ENCODE measurements around the gene BCL11A. TPM values are rescaled to one million over a fixed set of nuclear protein-coding genes. Genes with fewer than 3 reads are reported as not detected.

Gene BCL11A
- total RNA-seq, 3 donors from 2014 or later: 0.38 to 2.6 (median 0.87) TPM

DNA sequence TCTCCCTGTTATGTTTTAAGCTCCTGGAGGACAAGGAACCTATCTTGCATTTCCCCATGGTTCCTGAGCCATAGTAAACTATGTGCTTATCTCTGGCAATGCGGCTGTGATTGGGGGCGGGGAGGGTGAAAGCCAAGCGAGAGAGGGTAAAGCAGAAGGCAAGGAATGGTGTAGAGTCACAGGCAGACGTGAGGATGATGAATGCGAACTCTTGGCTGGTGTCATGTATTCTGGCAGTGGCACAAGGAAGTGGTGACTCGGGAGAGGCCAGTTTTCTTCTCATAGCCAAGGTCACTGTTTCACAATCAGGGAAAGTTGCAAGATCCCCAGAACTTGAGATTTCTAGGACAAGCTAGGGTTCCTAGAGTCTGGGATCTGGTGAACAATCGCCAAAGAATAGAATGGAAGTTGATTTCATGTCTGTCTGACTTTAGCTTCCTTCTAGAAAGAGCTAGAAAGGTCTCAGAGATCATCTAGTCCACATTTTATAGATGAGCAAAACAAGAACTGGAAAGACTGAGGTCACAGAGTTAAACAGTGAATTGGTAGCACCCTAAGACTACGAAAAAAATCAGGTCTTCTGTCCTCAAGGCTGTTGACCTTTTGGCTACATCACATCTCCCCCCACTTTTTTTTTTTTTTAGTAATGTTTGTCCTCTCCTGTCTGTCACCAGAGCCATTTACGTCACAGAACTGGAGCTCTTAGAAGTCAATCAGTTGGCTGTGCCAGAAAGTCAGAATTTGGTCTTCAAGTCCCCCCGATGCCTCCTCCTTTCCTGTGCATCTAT, 137.0 kb downstream of the BCL11A start:
- Mint-ChIP-seq H3K9me3 (no peaks in the 10 kb centered on the region), H3K4me1 (ENCODE audit: low read depth) (no peaks in the 10 kb centered on the region), H3K36me3 (ENCODE audit: insufficient read depth) (no peaks in the 10 kb centered on the region), H3K27me3 (ENCODE audit: low read depth) (peaks cover 2% of the 10 kb centered on the region), H3K4me3 (no peak overlapping the region)
- no peak for DNase-seq
- ATAC-seq: no peak

DNA sequence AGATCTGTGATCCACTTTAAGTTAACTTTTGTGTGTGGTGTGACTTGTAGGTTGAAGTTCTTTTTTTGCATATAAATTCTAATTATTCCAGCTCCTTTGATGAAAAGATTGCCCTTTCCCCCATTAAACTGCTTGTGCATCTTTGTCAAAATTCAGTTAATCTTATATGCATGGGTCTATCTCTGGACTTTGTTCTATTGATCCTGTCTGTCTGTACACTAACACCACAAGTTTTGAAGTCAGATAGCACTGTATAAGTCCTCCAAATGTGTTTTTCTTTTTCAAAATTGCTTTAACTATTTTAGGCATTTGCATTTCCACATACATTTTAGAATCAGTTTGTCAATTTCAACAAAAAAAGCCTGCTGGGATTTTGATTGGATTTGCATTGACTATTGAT, 137.6 kb downstream of the BCL11A start:
- Mint-ChIP-seq H3K36me3 (ENCODE audit: insufficient read depth) (no peaks in the 10 kb centered on the region), H3K9me3 (no peaks in the 10 kb centered on the region), H3K4me3 (no peak overlapping the region), H3K27me3 (ENCODE audit: low read depth) (peaks cover 2% of the 10 kb centered on the region), H3K4me1 (ENCODE audit: low read depth) (no peaks in the 10 kb centered on the region)
- DNase-seq (no peak), ATAC-seq (no peak)

DNA sequence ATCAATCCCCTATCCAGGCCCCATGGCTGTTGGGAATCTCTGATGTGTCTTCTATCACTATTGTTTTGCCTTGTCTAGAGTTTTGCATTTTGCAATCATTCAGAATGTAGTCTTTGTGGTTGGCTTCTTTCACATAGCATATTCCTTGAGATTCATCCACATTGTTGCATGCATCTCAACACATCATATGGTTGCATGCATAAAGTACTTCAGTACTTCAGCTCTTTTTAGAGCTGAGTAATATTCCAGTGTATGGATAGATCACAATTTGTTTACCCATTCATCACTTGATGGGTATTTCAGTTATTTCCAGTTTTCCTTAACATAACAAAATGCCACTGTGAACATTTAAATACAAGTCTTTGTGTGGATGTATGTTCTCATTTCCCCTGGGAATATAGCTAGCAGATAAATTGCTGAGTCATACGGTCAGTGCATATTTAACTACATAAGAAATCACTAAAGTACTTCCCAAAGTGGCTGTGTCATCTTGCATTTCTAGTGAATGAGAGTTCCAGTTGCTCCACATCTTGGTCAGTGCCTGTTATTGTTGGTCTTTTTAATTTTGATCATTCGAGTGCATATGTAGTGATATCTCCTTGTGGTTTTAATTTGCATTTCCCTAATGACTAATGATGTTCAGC, 138.8 kb downstream of the BCL11A start:
- Mint-ChIP-seq H3K27me3 (ENCODE audit: low read depth) (peaks cover 6% of the 10 kb centered on the region), H3K9me3 (no peaks in the 10 kb centered on the region)

DNA sequence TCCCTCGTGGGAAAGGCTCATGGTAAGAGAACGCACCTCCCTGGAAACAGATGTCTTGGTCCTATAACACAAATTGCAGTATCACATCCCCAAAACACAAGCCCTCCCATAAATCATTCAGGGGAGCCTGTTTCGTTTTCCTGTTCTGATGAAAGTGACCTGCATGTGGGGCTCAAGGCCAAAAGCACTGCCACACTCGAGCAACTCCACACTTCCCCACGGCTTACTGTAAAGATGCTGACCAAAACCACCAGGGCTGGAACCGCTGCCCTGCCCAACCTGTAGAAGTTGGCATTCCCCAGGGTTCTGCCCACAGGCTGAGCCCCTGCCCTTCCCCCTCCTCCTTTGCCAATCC, 139.7 kb downstream of the BCL11A start:
- no peak for DNase-seq
- Mint-ChIP-seq H3K9me3 (no peaks in the 10 kb centered on the region), H3K4me1 (ENCODE audit: low read depth) (no peaks in the 10 kb centered on the region), H3K27me3 (ENCODE audit: low read depth) (peaks cover 4% of the 10 kb centered on the region), H3K4me3 (no peak overlapping the region), H3K36me3 (ENCODE audit: insufficient read depth) (no peaks in the 10 kb centered on the region)
- no peak for ATAC-seq

More for the DNA sequence above, 138.8 kb downstream of the BCL11A start:
- Mint-ChIP-seq H3K4me1 (ENCODE audit: low read depth) (no peaks in the 10 kb centered on the region), H3K36me3 (ENCODE audit: insufficient read depth) (no peaks in the 10 kb centered on the region), H3K4me3 (no peak overlapping the region)
- ATAC-seq: no peak
- DNase-seq: no peak

DNA sequence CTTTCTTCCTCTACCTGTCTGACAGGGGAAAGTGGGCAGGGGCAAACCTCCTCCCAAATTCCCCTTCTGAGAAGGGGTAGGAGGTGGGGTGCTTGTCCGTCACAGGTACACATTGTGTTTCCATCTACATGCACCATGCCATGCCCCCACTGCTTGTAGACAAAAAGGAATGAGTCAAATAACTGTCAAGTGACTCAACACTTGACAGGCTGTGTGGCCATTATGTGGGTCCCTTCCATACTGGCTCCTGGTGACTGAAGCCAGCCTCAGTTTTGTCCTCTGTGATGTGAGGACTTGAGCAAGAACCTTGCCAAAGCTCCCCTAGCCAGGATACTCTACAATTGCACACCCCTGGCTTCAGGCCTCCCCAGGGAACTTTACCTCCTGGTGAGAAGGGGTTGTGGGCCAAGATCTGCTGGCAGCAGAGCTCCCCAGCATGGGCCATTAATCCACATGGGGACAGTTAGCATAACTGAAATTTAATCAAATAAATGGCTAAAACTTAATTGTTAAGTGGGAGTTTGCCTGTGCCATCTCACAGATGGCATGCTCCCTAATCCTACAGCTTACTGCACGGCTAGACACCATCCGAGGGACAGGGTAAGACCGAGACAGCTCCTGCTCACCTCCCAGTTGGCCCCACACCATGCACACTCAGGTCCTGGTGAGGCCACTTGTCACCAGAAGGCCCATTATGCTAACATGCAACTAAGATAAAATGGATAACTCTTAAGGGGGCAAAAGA, 140.2 kb downstream of the BCL11A start:
- Mint-ChIP-seq H3K9me3 (no peaks in the 10 kb centered on the region), H3K4me1 (ENCODE audit: low read depth) (no peaks in the 10 kb centered on the region), H3K36me3 (ENCODE audit: insufficient read depth) (no peaks in the 10 kb centered on the region), H3K27me3 (ENCODE audit: low read depth) (peaks cover 4% of the 10 kb centered on the region), H3K4me3 (no peak overlapping the region)
- no peak for DNase-seq
- ATAC-seq: no peak

DNA sequence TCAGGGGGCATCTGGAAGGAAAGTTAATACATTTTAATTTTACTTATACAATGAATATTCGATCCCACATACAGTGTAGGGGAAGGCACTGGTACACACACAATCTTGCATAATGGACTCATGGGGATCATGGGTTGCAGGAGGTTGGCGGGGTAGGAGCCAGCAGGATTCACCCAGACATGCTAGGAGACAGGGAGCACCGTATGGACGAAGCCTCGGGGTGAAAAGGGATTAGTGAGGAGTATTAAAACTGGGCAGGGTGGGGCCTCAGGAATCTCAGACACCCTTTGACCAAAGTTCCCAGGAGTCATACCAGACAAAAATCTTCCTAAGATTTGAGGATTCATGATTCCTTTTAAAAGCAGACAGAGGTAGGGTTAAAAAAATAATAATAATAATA, 140.8 kb downstream of the BCL11A start:
- Mint-ChIP-seq H3K36me3 (ENCODE audit: insufficient read depth) (no peaks in the 10 kb centered on the region), H3K27me3 (ENCODE audit: low read depth) (peaks cover 4% of the 10 kb centered on the region), H3K4me1 (ENCODE audit: low read depth) (no peaks in the 10 kb centered on the region), H3K9me3 (no peaks in the 10 kb centered on the region), H3K4me3 (no peak overlapping the region)
- ATAC-seq (no peak), DNase-seq (no peak)

DNA sequence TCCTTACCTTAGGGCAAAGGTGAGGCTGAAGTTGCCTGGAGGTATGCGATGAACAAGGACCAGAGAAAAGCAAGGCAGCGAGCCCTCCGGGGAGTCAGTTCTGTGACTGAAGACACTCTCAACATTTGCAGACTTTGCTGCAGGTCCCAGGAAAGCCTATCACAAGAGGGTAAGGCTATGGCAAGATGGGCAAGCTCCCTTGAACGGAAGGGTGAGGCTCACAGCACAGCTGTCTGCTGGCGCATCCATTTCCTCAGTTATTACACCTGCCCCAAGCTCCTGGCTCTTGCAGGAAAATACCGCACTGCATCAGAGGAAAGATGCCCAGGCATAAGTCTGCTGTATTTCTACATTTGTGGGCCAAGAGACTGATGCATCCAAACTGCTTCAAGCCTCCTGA, 141.4 kb downstream of the BCL11A start:
- Mint-ChIP-seq H3K27me3 (ENCODE audit: low read depth) (peaks cover 4% of the 10 kb centered on the region), H3K4me3 (no peak overlapping the region), H3K9me3 (no peaks in the 10 kb centered on the region), H3K36me3 (ENCODE audit: insufficient read depth) (no peaks in the 10 kb centered on the region), H3K4me1 (ENCODE audit: low read depth) (no peaks in the 10 kb centered on the region)
- no peak for ATAC-seq
- no peak for DNase-seq

DNA sequence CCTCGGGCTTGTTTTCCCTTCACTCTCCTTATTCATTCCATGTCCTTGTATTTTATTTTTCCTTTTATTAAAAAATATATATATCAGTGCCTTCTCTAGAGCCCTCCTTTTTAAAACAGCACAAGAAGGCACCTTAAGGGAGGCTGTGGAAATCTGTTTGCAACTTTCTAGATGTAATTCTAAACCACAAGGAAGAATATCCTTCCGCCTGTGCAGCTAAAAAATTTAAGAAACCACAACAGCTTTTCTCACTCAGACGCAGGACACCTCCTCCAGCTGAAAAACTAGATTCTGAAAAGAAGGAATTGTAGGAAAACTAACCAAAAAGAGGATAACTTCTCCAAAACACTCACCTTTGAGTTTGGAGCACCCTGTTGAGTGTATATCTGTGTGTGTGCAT, 142.2 kb downstream of the BCL11A start:
- peaks cover 6% of the 10 kb centered on the region for H3K27me3 Mint-ChIP-seq (ENCODE audit: low read depth)
- no peaks in the 10 kb centered on the region for H3K36me3 Mint-ChIP-seq (ENCODE audit: insufficient read depth)
- H3K4me3 Mint-ChIP-seq: no peak overlapping the region
- ATAC-seq (no peak), DNase-seq (no peak)
- no peaks in the 10 kb centered on the region for H3K4me1 Mint-ChIP-seq (ENCODE audit: low read depth)
- no peaks in the 10 kb centered on the region for H3K9me3 Mint-ChIP-seq

DNA sequence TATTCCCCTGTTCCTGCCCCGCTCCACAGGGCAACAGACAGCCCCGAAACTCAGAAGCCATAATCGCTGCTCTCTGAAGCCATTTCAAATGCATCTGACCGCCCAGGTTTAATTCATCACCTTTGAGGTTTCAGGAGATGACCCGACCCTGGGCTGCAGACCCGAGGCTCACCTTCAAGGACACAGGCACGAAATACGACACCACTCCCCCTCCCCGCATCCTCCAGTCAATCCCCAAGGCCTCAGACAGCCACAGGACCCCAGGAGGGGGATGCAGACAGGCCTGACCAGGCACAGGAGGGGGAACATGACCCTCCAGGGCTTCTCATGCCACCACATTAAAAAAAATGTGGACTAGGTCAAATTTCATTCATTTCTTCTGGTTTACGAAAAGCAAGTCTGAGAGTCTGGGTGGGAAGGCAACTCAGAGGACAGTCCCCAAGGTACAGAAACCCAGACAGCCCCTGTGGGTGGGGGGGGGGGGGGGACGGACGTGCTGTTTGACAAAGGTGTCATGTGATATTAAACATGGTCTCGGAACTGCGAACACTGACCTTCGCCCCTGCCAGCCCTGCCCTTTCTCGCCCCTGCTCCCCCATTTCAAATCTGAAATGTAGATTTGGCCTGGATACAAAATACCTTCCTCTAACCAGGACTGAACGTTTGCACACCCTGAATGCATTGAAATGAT, 142.9 kb downstream of the BCL11A start:
- DNase-seq: no peak
- Mint-ChIP-seq H3K4me1 (ENCODE audit: low read depth) (no peaks in the 10 kb centered on the region), H3K36me3 (ENCODE audit: insufficient read depth) (no peaks in the 10 kb centered on the region), H3K4me3 (no peak overlapping the region), H3K9me3 (no peaks in the 10 kb centered on the region), H3K27me3 (ENCODE audit: low read depth) (peaks cover 6% of the 10 kb centered on the region)
- ATAC-seq: no peak

DNA sequence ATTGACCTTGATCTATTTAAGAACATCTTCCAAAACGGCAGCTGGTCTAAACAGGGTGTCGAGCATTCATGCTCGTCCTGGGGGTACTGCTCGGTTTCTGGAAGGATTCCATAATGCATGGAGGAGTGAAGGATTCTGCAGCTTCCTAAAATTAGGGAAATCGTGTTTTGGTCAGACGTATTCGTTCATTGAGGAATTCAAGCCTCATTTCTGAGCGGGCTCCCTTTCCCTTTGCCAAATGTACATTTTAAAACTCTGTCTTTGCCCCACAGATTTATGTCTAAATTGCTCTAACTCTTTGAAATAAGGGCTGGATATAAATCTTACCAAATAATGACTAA, 144.0 kb downstream of the BCL11A start:
- Mint-ChIP-seq H3K27me3 (ENCODE audit: low read depth) (peaks cover 6% of the 10 kb centered on the region), H3K9me3 (no peaks in the 10 kb centered on the region), H3K4me1 (ENCODE audit: low read depth) (no peaks in the 10 kb centered on the region), H3K4me3 (no peak overlapping the region), H3K36me3 (ENCODE audit: insufficient read depth) (no peaks in the 10 kb centered on the region)
- DNase-seq: no peak
- no peak for ATAC-seq

DNA sequence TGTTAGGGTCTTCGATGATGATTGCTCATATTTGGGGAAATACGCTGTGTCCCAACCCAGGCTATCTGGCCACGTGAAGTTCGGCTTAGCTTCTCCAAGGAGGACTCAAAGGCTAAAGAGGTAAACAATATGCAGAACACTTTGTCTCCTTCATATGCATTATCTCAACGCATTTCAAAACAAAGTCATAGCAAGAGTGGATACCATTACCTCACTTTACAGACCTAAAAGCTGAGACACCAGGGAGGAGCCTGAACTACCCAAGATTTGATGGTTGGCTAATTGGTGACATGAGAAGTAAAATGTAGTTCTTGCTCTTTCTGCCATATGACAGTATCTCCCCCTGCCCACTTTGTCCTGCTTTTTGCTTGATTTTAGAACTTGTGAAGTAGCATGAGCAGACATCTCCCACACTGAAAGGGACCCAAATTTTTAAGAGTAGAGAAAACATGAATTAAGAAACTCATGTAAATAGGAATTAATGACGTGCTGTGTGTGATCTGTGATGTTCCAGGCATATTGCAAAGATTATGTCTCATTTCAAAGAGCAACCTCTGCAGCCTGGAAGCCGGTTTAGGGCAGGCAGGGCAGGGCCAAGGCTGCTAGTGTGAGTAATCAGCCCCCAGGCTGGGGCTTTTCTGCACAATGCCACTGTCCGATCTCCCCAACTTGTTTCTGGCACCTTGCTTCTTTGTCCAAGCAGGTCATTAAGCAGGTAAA, 144.5 kb downstream of the BCL11A start:
- Mint-ChIP-seq H3K4me3 (no peak overlapping the region), H3K4me1 (ENCODE audit: low read depth) (no peaks in the 10 kb centered on the region), H3K9me3 (no peaks in the 10 kb centered on the region), H3K27me3 (ENCODE audit: low read depth) (peaks cover 6% of the 10 kb centered on the region), H3K36me3 (ENCODE audit: insufficient read depth) (no peaks in the 10 kb centered on the region)
- DNase-seq (no peak), ATAC-seq (no peak)

DNA sequence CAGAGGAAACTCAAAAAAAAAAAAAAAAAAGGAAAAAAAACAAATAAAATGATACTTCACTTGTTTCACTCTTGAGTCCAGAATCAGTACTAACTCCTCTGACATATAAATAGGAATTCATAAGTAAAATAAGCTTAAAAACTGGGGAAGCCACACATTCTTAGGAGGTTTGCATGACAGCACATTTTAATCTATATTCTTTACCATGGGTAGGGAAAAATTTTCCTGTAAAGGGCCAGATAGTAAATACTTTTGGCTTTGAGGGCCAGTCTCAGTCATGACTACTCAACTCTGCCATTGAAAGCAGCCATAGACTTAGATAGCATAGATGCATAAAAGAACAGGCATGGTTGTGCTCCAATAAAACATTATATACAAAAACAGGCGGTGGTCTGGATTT, 145.2 kb downstream of the BCL11A start:
- ATAC-seq (no peak), DNase-seq (no peak)
- Mint-ChIP-seq H3K27me3 (ENCODE audit: low read depth) (peaks cover 6% of the 10 kb centered on the region), H3K9me3 (no peaks in the 10 kb centered on the region), H3K4me1 (ENCODE audit: low read depth) (no peaks in the 10 kb centered on the region), H3K4me3 (no peak overlapping the region), H3K36me3 (ENCODE audit: insufficient read depth) (no peaks in the 10 kb centered on the region)

DNA sequence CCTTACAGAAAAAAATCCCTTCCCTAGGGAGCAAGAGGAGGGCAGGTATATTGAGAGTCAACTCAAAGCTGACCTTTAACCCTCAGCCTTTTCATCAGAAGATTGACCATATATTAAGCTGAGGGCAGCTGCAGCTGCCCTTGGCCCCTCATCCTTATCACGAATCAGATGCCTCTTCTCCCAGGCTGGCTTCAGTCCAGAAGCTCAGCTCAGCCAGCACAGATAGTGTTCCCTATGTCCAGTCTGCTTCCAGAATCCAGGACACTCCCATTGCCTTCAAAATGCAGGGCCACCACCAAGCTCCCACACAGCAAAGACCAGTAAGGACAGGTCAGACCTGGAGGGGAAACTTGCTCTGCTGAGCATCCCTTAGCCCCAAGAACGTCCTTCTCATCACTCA, 146.1 kb downstream of the BCL11A start:
- no peaks in the 10 kb centered on the region for H3K9me3 Mint-ChIP-seq
- H3K4me3 Mint-ChIP-seq: no peak overlapping the region
- DNase-seq: no peak
- ATAC-seq: no peak
- H3K4me1 Mint-ChIP-seq (ENCODE audit: low read depth): no peaks in the 10 kb centered on the region
- no peaks in the 10 kb centered on the region for H3K36me3 Mint-ChIP-seq (ENCODE audit: insufficient read depth)
- peaks cover 6% of the 10 kb centered on the region for H3K27me3 Mint-ChIP-seq (ENCODE audit: low read depth)

DNA sequence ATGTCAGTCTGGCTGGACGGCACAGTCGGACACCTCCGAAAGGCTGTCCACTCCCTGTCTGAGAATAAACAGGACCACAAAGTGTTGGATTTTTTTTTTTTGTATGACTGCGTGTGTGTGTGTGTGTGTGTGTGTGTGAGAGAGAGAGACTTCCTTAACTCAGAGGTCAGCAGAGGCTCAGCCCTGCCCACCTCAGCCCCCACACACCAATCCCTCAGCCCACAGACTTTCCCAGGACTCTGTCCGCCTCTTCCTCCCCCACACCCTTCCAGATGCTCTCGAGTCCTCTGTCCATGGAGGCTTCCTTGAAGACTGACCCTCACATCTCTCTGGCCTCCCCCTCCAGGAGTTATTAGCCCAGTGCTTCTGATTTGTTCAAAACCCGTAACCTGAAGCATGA, 147.3 kb downstream of the BCL11A start:
- no peak for DNase-seq
- no peaks in the 10 kb centered on the region for H3K9me3 Mint-ChIP-seq
- H3K27me3 Mint-ChIP-seq (ENCODE audit: low read depth): peaks cover 6% of the 10 kb centered on the region
- H3K36me3 Mint-ChIP-seq (ENCODE audit: insufficient read depth): no peaks in the 10 kb centered on the region
- H3K4me1 Mint-ChIP-seq (ENCODE audit: low read depth): no peaks in the 10 kb centered on the region
- no peak overlapping the region for H3K4me3 Mint-ChIP-seq
- no peak for ATAC-seq
